HepG2 (cell line): Measurements from ENCODE around the gene QTRT2. TPM values are rescaled to one million over a fixed set of nuclear protein-coding genes. Genes with fewer than 3 reads are reported as not detected.
A peak's percentile ranks its signal among the peaks of the same experiment; 100 is the strongest.

ENCODE experiments used
- GTF3A ChIP-seq: sonication (generic); formaldehyde crosslinking; conservative IDR thresholded peaks from 2 replicates; pipeline ENCODE4 v1.4.0; 2020; ENCODE audit warnings: mild to moderate bottlenecking, missing genetic modification reagents
- PHF8 ChIP-seq: sonication (generic); formaldehyde crosslinking; IDR thresholded peaks from 2 replicates; pipeline ENCODE4 v1.5.0; 2020; ENCODE audit warnings: missing genetic modification reagents
- RORA ChIP-seq: sonication (generic); formaldehyde crosslinking; IDR thresholded peaks from 2 replicates; pipeline ENCODE4 v1.5.0; 2020; ENCODE audit warnings: mild to moderate bottlenecking, missing genetic modification reagents, moderate library complexity
- ZMAT3 ChIP-seq: sonication (generic); formaldehyde crosslinking; conservative IDR thresholded peaks from 2 replicates; pipeline ENCODE4 v1.7.0; 2021; ENCODE audit warnings: missing genetic modification reagents
- ZNF225 ChIP-seq: sonication (generic); formaldehyde crosslinking; IDR thresholded peaks from 2 replicates; pipeline ENCODE4 v1.4.0; 2020; ENCODE audit warnings: mild to moderate bottlenecking, missing genetic modification reagents
- ZNF547 ChIP-seq: sonication (generic); formaldehyde crosslinking; IDR thresholded peaks from 2 replicates; pipeline ENCODE4 v1.5.1; 2020; ENCODE audit warnings: mild to moderate bottlenecking, missing genetic modification reagents
- ZNF703 ChIP-seq: sonication (generic); formaldehyde crosslinking; IDR thresholded peaks from 2 replicates; pipeline ENCODE4 v1.5.1; 2020; ENCODE audit warnings: missing genetic modification reagents, mild to moderate bottlenecking, moderate library complexity, borderline replicate concordance
- polyA plus RNA-seq, 8 experiments: library from polyadenylated mRNA; depleted of rRNA in 3 of 8; stranded (reverse) in 7 of 8; unstranded in 1 of 8; fragments of >200 nt; fragmentation: Illumina TruSeq in 4 of 8; extraction: Trizol in 4 of 8; gene quantifications; 2 replicates each; pipeline versions ENCODE4 v1.2.1 to v1.2.3, GENCODE V29; 2011 to 2016; ENCODE audit warnings: low read depth in 4 of 8, missing spikeins in 1 of 8, mixed read lengths in 1 of 8; ENCODE audit not compliant: insufficient read depth in 1 of 8
- total RNA-seq, 5 experiments: library from RNA; depleted of rRNA; stranded (reverse); fragments of >200 nt; fragmentation: Illumina TruSeq; extraction: Trizol; gene quantifications; 2 replicates each; pipeline ENCODE4 v1.2.3, GENCODE V29; 2016; ENCODE audit warnings: low read depth in 1 of 5
- TF ChIP-seq, protein P1 (sequence below): IDR thresholded peaks from 2 replicates; pipeline ENCODE4 v1.6.1; 2012; ENCODE audit warnings: low read length, improper control_type of control experiment
- TF ChIP-seq, protein P2 (sequence below): sonication (generic); formaldehyde crosslinking; IDR thresholded peaks from 2 replicates; pipeline ENCODE4 v1.4.0; 2020; ENCODE audit warnings: missing genetic modification reagents, borderline replicate concordance

The QTRT2 gene
- total and polyA plus RNA-seq, 2 of the 13 experiments (the other 11 are each of a cell fraction or from before 2014, with no cell fraction given): 7.1 to 33.4 TPM

DNA sequence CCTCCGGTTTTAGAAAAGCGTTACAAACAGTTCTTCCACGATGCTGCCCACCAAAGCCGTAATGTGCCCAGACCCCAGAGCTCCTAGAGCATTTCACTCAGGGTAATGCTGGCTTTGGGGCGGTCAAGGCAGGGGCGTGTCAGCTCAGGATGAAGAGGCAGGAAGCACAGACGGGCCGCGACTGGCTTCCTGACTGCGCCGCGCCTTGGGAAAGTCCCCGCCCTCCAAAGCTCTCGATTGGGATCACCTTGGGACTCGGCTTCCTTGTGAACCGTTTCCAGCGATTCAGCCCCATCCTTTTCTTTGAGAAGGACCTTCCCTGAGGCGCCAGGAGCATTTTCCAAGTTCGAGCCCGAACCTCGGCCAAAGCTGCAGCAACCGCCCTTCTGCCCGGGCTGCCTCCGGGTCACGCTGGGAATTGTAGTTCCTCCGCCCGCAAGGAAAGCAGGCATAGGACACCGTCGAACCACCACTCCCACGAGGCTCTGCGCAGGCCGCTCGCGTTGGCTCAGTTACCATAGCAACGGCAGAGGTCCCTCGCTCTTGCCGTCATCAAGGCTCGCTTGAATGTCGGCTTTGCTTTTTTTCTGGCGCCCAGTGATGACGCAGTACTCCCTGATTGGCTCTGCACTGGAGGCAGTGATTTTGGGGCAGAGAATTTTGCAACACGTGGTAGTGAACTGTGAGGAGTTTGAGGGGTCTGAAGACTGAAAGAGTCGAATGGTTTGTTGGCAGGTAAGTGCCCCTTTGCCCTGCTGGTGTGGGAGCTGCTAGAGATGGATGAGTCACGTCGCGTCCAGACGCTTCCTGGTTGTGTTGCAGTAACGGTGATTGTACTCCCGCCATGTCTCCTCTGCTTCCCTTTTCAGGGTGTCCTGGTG lies at the start of gene QTRT2, which contains the start of gene CCDC191 (continued):
- TF ChIP-seq, protein P1, sequence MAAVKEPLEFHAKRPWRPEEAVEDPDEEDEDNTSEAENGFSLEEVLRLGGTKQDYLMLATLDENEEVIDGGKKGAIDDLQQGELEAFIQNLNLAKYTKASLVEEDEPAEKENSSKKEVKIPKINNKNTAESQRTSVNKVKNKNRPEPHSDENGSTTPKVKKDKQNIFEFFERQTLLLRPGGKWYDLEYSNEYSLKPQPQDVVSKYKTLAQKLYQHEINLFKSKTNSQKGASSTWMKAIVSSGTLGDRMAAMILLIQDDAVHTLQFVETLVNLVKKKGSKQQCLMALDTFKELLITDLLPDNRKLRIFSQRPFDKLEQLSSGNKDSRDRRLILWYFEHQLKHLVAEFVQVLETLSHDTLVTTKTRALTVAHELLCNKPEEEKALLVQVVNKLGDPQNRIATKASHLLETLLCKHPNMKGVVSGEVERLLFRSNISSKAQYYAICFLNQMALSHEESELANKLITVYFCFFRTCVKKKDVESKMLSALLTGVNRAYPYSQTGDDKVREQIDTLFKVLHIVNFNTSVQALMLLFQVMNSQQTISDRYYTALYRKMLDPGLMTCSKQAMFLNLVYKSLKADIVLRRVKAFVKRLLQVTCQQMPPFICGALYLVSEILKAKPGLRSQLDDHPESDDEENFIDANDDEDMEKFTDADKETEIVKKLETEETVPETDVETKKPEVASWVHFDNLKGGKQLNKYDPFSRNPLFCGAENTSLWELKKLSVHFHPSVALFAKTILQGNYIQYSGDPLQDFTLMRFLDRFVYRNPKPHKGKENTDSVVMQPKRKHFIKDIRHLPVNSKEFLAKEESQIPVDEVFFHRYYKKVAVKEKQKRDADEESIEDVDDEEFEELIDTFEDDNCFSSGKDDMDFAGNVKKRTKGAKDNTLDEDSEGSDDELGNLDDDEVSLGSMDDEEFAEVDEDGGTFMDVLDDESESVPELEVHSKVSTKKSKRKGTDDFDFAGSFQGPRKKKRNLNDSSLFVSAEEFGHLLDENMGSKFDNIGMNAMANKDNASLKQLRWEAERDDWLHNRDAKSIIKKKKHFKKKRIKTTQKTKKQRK: no peak
- TF ChIP-seq GTF3A (0 out of 2 replicates have a peak, but pooled peaks have one; percentile 19), PHF8 (peak; percentile 69), ZMAT3 (CRISPR knock-in tag) (peak; percentile 78; the same call in 1 of the 2 replicates), ZNF547 (CRISPR knock-in tag) (no peak), ZNF225 (CRISPR knock-in tag) (no peak), RORA (CRISPR knock-in tag) (no peak), ZNF703 (no peak)
- TF ChIP-seq, protein P2, sequence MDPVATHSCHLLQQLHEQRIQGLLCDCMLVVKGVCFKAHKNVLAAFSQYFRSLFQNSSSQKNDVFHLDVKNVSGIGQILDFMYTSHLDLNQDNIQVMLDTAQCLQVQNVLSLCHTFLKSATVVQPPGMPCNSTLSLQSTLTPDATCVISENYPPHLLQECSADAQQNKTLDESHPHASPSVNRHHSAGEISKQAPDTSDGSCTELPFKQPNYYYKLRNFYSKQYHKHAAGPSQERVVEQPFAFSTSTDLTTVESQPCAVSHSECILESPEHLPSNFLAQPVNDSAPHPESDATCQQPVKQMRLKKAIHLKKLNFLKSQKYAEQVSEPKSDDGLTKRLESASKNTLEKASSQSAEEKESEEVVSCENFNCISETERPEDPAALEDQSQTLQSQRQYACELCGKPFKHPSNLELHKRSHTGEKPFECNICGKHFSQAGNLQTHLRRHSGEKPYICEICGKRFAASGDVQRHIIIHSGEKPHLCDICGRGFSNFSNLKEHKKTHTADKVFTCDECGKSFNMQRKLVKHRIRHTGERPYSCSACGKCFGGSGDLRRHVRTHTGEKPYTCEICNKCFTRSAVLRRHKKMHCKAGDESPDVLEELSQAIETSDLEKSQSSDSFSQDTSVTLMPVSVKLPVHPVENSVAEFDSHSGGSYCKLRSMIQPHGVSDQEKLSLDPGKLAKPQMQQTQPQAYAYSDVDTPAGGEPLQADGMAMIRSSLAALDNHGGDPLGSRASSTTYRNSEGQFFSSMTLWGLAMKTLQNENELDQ (CRISPR knock-in tag): no peak
